ENCODE measurements around the gene ALG11. TPM values are rescaled to one million over a fixed set of nuclear protein-coding genes. Genes with fewer than 3 reads are reported as not detected.

Gene ALG11
- total and polyA plus RNA-seq, 4 donors: 5.4 to 34.5 (median 11.9) TPM

- H3K4me3 ChIP-seq (ENCODE audit: low read depth in 1 of 3, low read length in 3 of 3): no peak overlapping the region
- 95% methylated on average over 15 of the region's 15 CpGs for WGBS
- peaks cover 0 to 2% (median 0%) of the 10 kb centered on the region in 4 donors for H3K4me1 ChIP-seq (ENCODE audit: control insufficient read depth in 4 of 4, insufficient read depth in 4 of 4, low read length in 3 of 4)
- no peaks in the 10 kb centered on the region for H3K9me3 ChIP-seq (ENCODE audit: control insufficient read depth in 4 of 4, low read length in 3 of 4)
- H3K27ac ChIP-seq (ENCODE audit: low read depth in 1 of 2, low read length in 2 of 2): no peak overlapping the region
- peak; percentile 16 to 22 for TF ChIP-seq HNF4A (conservative IDR thresholded peaks at IDR 0.05)
- TF ChIP-seq, protein P1, sequence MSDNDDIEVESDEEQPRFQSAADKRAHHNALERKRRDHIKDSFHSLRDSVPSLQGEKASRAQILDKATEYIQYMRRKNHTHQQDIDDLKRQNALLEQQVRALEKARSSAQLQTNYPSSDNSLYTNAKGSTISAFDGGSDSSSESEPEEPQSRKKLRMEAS (IDR thresholded peaks at IDR 0.05): no peak
- no peak overlapping the region for H3K9ac ChIP-seq (ENCODE audit: low read depth in 1 of 2, low read length in 2 of 2)
- H3K27me3 ChIP-seq (ENCODE audit: control insufficient read depth in 4 of 4, insufficient read depth in 4 of 4, low read length in 3 of 4): no peaks in the 10 kb centered on the region
- peaks cover 0 to 20% (median 15%) of the 10 kb centered on the region in 4 donors for H3K36me3 ChIP-seq (ENCODE audit: control insufficient read depth in 4 of 4, insufficient read depth in 3 of 4, low read depth in 1 of 4, low read length in 3 of 4)
- no peak for DNase-seq (ENCODE audit: low spot score)
These were observed 40.4 kb upstream of the ALG11 start for GRCh38 chr13:51971520-51972426.

DNA sequence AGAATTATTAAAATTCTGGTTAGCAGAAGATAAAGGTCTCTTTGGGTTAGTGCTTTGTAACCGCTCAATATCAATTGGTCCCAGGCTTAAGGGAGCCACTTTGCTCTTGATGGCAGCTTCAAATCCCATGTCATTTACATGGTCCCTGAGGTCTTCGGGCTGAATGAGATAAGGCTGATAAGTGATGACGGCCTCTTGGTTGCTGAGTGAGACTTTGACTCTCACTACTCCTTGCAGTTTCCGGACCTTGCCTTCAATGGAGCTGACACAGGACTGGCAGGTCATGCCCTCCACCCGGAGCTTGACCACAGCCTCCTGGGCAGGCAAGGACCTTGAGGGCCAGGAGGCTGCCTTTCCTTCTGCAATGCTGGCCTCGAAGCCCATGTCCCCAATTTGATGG is 37.7 kb upstream of the ALG11 start:
- no peak for TF ChIP-seq HNF4A (conservative IDR thresholded peaks at IDR 0.05)
- TF ChIP-seq JUND (IDR thresholded peaks at IDR 0.05): no peak
- TF ChIP-seq, protein P1 (IDR thresholded peaks at IDR 0.05): no peak
- TF ChIP-seq EGR1 (IDR thresholded peaks at IDR 0.05; ENCODE audit: low read depth in 2 of 2): no peak
- TF ChIP-seq, protein P2, sequence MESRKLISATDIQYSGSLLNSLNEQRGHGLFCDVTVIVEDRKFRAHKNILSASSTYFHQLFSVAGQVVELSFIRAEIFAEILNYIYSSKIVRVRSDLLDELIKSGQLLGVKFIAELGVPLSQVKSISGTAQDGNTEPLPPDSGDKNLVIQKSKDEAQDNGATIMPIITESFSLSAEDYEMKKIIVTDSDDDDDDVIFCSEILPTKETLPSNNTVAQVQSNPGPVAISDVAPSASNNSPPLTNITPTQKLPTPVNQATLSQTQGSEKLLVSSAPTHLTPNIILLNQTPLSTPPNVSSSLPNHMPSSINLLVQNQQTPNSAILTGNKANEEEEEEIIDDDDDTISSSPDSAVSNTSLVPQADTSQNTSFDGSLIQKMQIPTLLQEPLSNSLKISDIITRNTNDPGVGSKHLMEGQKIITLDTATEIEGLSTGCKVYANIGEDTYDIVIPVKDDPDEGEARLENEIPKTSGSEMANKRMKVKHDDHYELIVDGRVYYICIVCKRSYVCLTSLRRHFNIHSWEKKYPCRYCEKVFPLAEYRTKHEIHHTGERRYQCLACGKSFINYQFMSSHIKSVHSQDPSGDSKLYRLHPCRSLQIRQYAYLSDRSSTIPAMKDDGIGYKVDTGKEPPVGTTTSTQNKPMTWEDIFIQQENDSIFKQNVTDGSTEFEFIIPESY (IDR thresholded peaks at IDR 0.05): no peak
- no peak for TF ChIP-seq HNF4G (IDR thresholded peaks at IDR 0.05)
- TF ChIP-seq, protein P3, sequence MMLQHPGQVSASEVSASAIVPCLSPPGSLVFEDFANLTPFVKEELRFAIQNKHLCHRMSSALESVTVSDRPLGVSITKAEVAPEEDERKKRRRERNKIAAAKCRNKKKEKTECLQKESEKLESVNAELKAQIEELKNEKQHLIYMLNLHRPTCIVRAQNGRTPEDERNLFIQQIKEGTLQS (IDR thresholded peaks at IDR 0.05): no peak
- TF ChIP-seq YY1 (IDR thresholded peaks at IDR 0.05): no peak
- TF ChIP-seq GABPA (IDR thresholded peaks at IDR 0.05 in 1 of 2, conservative IDR thresholded peaks at IDR 0.05 in 1 of 2): no peak
- TF ChIP-seq NR2F2 (IDR thresholded peaks at IDR 0.05): no peak
- no peak for TF ChIP-seq RAD21 (IDR thresholded peaks at IDR 0.05)
- no peak for TF ChIP-seq SP1 (IDR thresholded peaks at IDR 0.05)
- TF ChIP-seq FOXA1 (IDR thresholded peaks at IDR 0.05): no peak
- TF ChIP-seq TAF1 (conservative IDR thresholded peaks at IDR 0.05): no peak
- TF ChIP-seq REST (IDR thresholded peaks at IDR 0.05): no peak
- TF ChIP-seq, protein P4, sequence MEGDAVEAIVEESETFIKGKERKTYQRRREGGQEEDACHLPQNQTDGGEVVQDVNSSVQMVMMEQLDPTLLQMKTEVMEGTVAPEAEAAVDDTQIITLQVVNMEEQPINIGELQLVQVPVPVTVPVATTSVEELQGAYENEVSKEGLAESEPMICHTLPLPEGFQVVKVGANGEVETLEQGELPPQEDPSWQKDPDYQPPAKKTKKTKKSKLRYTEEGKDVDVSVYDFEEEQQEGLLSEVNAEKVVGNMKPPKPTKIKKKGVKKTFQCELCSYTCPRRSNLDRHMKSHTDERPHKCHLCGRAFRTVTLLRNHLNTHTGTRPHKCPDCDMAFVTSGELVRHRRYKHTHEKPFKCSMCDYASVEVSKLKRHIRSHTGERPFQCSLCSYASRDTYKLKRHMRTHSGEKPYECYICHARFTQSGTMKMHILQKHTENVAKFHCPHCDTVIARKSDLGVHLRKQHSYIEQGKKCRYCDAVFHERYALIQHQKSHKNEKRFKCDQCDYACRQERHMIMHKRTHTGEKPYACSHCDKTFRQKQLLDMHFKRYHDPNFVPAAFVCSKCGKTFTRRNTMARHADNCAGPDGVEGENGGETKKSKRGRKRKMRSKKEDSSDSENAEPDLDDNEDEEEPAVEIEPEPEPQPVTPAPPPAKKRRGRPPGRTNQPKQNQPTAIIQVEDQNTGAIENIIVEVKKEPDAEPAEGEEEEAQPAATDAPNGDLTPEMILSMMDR (IDR thresholded peaks at IDR 0.05; ENCODE audit: low read depth, low read length, missing input control): no peak
- TF ChIP-seq FOXA2 (IDR thresholded peaks at IDR 0.05): no peak
- TF ChIP-seq RXRA (IDR thresholded peaks at IDR 0.05): no peak
- Histone ChIP-seq H3K9me3 (ENCODE audit: control insufficient read depth in 4 of 4, low read length in 3 of 4) (no peaks in the 10 kb centered on the region), H3K4me3 (ENCODE audit: low read depth in 1 of 3, low read length in 3 of 3) (no peak overlapping the region), H3K36me3 (ENCODE audit: control insufficient read depth in 4 of 4, insufficient read depth in 3 of 4, low read depth in 1 of 4, low read length in 3 of 4) (peaks cover 0 to 15% (median 7%) of the 10 kb centered on the region in 4 donors), H3K27me3 (ENCODE audit: control insufficient read depth in 4 of 4, insufficient read depth in 4 of 4, low read length in 3 of 4) (no peaks in the 10 kb centered on the region), H3K4me1 (ENCODE audit: control insufficient read depth in 4 of 4, insufficient read depth in 4 of 4, low read length in 3 of 4) (peaks cover 0 to 9% (median 6%) of the 10 kb centered on the region in 4 donors), H3K9ac (ENCODE audit: low read depth in 1 of 2, low read length in 2 of 2) (no peak overlapping the region), H3K27ac (ENCODE audit: low read depth in 1 of 2, low read length in 2 of 2) (no peak overlapping the region)
- WGBS: 91% methylated on average over 6 of the region's 6 CpGs
- DNase-seq (ENCODE audit: low spot score): no peak

Measured in liver (tissue), 9 donors.